Measurements from ENCODE around the gene BST2.

BST2 gene

DNA sequence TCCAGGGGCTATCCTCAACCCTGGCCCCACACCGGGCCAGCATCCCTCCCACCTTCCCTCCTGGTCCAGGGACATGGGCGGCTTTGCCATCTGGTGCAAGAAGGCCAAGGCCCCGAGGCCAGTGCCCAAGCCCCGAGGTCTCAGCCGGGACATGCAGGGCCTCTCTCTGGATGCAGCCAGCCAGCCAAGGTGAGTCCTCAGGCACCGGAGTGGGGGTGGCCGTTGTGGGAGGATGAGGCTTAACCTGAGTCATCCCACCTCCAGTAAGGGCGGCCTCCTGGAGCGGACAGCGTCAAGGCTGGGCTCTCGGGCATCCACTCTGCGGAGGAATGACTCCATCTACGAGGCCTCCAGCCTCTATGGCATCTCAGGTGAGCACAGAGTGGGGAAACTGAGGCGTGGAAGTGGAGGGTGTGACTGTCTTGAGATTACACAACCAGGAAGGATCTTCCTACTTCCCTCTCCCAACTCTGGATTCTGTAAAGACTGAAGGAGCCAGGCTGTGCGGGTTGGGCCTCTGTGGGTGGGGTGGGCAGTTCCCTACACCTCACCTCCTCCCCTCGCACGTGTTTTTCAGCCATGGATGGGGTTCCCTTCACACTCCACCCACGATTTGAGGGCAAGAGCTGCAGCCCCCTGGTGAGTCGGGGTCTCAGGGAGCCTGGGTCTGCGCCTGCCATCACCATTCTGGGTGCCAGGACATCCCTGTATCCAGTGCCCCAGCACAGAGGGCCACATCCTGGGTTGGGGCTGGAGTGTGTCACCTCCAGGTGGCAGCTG, 18.2 kb upstream of the BST2 start:
- Histone ChIP-seq H3K4me3 (replicated peaks; ENCODE audit: insufficient read depth, low read length) (no peak overlapping the region), H3K27ac (replicated peaks) (no peak overlapping the region), H3K27me3 (ENCODE audit: insufficient read depth, poor library complexity, severe bottlenecking) (no peaks in the 10 kb centered on the region)
- DNase-seq (ENCODE audit: low read depth in 1 of 2, low spot score in 1 of 2), result no peak
- TF ChIP-seq GABPA (IDR thresholded peaks at IDR 0.05; ENCODE audit: low read depth) (no peak), SPI1 (IDR thresholded peaks at IDR 0.05; ENCODE audit: borderline replicate concordance, low read depth) (no peak)

DNA sequence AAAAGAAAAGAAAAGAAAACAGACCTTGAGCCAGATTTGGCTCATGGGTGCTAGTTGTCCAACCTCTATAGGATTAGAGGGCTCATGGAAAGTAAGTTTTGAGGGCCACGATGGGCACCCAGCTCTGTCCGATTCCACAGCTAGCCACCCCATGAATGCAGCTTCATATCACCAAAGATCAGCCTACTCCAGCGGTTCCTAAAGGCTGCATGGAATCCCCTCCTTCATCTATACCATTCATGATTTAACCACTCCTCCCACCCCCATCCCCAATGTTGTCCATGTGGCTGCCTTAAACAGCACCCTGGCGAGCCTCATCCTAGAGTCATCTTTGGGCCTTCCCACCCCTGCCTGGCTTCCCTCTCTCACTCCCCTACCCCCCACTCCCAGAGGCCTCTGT, 16.5 kb upstream of the BST2 start:
- Histone ChIP-seq H3K27me3 (ENCODE audit: insufficient read depth, poor library complexity, severe bottlenecking) (no peaks in the 10 kb centered on the region), H3K4me3 (replicated peaks; ENCODE audit: insufficient read depth, low read length) (no peak overlapping the region), H3K27ac (replicated peaks) (no peak overlapping the region)
- no peak for DNase-seq (ENCODE audit: low read depth in 1 of 2, low spot score in 1 of 2)
- TF ChIP-seq, protein P1, sequence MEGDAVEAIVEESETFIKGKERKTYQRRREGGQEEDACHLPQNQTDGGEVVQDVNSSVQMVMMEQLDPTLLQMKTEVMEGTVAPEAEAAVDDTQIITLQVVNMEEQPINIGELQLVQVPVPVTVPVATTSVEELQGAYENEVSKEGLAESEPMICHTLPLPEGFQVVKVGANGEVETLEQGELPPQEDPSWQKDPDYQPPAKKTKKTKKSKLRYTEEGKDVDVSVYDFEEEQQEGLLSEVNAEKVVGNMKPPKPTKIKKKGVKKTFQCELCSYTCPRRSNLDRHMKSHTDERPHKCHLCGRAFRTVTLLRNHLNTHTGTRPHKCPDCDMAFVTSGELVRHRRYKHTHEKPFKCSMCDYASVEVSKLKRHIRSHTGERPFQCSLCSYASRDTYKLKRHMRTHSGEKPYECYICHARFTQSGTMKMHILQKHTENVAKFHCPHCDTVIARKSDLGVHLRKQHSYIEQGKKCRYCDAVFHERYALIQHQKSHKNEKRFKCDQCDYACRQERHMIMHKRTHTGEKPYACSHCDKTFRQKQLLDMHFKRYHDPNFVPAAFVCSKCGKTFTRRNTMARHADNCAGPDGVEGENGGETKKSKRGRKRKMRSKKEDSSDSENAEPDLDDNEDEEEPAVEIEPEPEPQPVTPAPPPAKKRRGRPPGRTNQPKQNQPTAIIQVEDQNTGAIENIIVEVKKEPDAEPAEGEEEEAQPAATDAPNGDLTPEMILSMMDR (IDR thresholded peaks at IDR 0.05; ENCODE audit: insufficient read depth, low read length), result no peak
- TF ChIP-seq SPI1 (IDR thresholded peaks at IDR 0.05; ENCODE audit: borderline replicate concordance, low read depth), result no peak
- TF ChIP-seq, protein P2, sequence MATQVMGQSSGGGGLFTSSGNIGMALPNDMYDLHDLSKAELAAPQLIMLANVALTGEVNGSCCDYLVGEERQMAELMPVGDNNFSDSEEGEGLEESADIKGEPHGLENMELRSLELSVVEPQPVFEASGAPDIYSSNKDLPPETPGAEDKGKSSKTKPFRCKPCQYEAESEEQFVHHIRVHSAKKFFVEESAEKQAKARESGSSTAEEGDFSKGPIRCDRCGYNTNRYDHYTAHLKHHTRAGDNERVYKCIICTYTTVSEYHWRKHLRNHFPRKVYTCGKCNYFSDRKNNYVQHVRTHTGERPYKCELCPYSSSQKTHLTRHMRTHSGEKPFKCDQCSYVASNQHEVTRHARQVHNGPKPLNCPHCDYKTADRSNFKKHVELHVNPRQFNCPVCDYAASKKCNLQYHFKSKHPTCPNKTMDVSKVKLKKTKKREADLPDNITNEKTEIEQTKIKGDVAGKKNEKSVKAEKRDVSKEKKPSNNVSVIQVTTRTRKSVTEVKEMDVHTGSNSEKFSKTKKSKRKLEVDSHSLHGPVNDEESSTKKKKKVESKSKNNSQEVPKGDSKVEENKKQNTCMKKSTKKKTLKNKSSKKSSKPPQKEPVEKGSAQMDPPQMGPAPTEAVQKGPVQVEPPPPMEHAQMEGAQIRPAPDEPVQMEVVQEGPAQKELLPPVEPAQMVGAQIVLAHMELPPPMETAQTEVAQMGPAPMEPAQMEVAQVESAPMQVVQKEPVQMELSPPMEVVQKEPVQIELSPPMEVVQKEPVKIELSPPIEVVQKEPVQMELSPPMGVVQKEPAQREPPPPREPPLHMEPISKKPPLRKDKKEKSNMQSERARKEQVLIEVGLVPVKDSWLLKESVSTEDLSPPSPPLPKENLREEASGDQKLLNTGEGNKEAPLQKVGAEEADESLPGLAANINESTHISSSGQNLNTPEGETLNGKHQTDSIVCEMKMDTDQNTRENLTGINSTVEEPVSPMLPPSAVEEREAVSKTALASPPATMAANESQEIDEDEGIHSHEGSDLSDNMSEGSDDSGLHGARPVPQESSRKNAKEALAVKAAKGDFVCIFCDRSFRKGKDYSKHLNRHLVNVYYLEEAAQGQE (IDR thresholded peaks at IDR 0.05; ENCODE audit: insufficient replicate concordance, low read depth), result no peak
- no peak for TF ChIP-seq GABPA (IDR thresholded peaks at IDR 0.05; ENCODE audit: low read depth)
- no peak for TF ChIP-seq POLR2AphosphoS5 (IDR thresholded peaks at IDR 0.05; ENCODE audit: low read depth)

DNA sequence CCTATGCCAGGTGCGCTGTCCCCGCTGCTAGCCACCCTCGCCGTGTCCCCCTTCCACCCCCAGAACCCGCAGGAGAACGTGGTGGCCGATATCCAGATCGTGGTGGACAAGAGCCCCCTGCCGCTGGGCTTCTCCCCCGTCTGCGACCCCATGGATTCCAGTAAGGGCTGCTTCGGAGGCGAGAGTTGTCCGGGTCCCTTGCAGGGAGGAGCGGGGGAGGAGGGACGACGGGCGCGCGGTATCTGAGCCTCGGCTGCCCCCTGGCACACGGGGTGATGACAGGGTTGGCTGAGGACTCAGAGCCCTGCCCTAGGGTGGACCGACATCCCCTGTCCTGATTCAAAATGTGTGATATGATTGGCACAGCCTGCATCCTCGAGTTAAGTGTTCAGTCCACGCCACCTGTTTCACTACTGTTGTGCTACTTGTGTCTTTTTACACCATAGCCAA, 15.1 kb upstream of the BST2 start:
- peak in 1 of 2 experiments; percentile 34 for DNase-seq (ENCODE audit: low read depth in 1 of 2, low spot score in 1 of 2)
- no peak for TF ChIP-seq GABPA (IDR thresholded peaks at IDR 0.05; ENCODE audit: low read depth)
- Histone ChIP-seq H3K4me3 (replicated peaks; ENCODE audit: insufficient read depth, low read length) (peak overlapping the region; percentile 88), H3K27me3 (ENCODE audit: insufficient read depth, poor library complexity, severe bottlenecking) (no peaks in the 10 kb centered on the region), H3K27ac (replicated peaks) (peak overlapping the region; percentile 59)

DNA sequence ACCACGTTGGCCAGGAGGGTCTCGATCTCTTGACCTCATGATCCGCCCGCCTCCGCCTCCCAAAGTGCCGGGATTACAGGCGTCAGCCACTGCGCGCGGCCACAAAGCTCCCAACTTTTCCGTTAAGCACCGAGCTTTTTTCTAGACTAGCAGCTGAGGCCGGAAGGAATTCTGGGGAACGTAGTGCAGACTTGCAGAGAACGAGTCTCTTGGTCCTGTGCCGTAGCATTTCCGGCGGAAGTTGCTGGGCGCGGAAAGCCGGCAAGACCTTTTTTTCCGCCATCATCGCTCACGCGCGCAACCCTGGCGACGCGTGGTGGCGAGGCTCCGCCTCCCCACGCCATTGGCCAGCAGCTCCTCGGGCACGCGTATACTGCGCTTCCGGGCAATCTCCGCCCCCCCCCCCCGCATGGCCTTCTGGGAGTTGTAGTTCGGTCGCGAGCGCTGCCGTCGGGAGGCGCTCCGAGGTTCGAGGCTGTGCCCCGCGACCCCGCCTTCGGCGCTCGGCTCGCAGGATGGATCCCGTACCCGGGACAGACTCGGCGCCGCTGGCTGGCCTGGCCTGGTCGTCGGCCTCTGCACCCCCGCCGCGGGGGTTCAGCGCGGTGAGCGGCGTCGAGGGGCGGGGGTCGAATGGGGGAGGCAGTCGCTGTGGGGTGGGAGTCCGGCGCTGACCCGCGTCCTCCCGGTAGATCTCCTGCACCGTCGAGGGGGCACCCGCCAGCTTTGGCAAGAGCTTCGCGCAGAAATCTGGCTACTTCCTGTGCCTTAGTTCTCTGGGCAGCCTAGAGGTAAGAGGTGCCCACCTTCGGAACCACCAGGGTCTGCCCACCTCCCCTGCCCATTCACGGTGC, 14.4 kb upstream of the BST2 start, which contains the start of gene MVB12A:
Gene MVB12A (plus strand): TSS at position 427 of the 854 bp plus-strand sequence. CDS start 89 bp downstream, at position 516.
- Histone ChIP-seq H3K4me3 (replicated peaks; ENCODE audit: insufficient read depth, low read length) (peak within 1 kb of the TSS; percentile 88), H3K27ac (replicated peaks) (peak within 1 kb of the TSS; percentile 64)

More for the DNA sequence above, 14.4 kb upstream of the BST2 start, which contains the start of gene MVB12A:
- peak; percentile 98 to 99 for DNase-seq (ENCODE audit: low read depth in 1 of 2, low spot score in 1 of 2)
- no peaks in the 10 kb centered on the region for H3K27me3 ChIP-seq (ENCODE audit: insufficient read depth, poor library complexity, severe bottlenecking)
- TF ChIP-seq, protein P2 (IDR thresholded peaks at IDR 0.05; ENCODE audit: insufficient replicate concordance, low read depth), result no peak
- TF ChIP-seq GABPA (IDR thresholded peaks at IDR 0.05; ENCODE audit: low read depth), result peak; percentile 98
- TF ChIP-seq, protein P1 (IDR thresholded peaks at IDR 0.05; ENCODE audit: insufficient read depth, low read length), result no peak
- TF ChIP-seq POLR2AphosphoS5 (IDR thresholded peaks at IDR 0.05; ENCODE audit: low read depth), result peak; percentile 58
- no peak for TF ChIP-seq SPI1 (IDR thresholded peaks at IDR 0.05; ENCODE audit: borderline replicate concordance, low read depth)

Data from HL-60 (cell line).